Anterior cingulate cortex (tissue), 58 donors: ENCODE results near the gene MTAP.

ENCODE experiments used
- DNase-seq, 58 donors: peaks; one replicate each; lab custom pipeline; 2025; lab: John Stamatoyannopoulos, UW

The MTAP gene

DNA sequence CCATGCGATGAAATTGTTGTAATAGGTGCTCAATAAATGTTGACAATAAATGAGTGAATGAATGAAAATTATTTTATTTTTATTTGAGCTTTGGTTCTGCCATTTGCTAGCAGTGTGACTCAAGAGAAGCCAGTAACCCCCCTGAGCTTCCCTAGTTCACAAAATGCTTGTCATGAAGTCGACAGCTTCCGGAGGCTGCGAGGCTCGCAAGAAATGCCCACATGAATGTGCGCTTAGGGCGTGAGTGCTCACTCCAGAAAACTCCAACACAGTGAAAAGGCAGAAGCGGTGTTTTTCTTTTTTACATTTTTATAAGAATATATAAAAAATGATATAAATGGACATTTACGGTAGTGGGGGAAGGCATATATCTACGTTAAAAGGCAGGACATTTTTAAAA, 165.3 kb downstream of the MTAP start:
- no peak for DNase-seq

DNA sequence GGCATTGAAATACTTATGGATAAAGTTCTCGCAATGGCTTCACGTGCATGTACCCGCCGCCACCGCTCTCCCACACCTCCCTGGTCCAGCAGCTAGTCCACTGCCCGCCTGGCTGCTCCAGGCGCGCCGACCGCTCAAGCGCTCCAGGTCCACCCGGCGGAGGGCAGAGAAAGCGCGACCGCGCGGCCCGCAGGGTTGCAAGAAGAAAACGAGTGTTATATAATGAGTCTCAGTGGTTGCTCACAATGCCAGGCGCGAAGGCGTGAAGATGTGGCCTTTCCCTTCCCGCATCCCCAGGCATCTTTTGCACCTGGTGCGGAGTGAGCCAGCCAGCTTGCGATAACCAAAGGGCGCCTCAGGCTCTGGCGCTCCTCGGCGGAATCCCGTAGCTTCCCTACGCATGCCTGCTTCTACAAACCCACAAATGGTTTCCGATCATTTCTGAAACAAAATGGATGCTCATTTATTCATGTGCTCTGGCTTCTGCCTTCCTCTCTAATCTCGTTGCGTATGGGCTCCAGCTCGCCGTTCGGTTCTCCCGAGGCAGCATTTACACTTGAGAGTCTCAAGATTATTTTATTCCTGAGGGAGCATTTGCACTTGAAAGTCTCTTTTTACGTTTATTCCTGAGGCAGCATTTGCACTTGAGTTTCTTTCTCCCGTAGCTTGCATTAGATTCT, 166.0 kb downstream of the MTAP start:
- no peak for DNase-seq

DNA sequence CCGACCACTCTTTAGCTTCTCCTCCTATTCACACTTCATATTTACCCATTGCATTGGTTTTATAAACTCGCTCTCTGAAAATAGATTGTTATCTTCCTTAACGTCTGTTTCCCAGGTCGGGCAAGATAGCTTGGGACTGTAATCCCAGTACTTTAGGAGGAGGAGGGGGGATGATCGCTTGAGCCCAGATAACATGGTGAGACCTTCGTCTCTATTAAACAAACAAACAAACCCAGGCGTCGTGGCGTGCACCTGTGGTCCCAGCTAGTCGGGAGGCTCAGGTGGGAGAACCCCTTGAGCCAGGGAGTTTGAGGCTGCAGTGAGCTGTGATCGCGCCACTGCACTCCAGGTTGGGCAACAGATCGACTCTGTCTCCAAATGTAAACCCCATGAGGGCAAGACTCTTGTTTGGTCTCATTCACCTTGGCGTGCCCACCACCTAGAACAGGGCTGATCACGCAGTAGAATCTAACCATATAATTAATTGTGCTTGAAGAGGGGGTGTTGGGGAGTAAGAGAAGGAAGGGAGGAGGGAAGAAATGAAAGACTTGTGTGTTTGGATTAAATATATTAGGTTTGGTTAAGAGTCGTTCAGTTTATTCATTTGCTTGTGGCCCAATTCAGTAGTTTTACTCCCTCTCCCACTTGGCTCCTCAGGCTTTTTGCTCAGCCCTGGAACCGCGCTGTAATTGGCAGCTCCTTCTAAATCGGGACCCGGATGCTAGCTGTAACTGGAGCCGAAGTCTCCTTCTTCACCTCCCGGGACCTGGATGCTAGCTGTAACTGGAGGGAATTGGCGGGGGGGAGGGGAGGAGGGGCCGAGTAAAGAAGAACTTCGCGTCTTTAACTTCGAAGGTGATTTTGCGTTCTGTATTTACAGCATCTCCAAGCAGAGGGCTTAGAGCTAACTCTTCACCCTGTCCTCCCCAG, 166.8 kb downstream of the MTAP start:
- no peak for DNase-seq

DNA sequence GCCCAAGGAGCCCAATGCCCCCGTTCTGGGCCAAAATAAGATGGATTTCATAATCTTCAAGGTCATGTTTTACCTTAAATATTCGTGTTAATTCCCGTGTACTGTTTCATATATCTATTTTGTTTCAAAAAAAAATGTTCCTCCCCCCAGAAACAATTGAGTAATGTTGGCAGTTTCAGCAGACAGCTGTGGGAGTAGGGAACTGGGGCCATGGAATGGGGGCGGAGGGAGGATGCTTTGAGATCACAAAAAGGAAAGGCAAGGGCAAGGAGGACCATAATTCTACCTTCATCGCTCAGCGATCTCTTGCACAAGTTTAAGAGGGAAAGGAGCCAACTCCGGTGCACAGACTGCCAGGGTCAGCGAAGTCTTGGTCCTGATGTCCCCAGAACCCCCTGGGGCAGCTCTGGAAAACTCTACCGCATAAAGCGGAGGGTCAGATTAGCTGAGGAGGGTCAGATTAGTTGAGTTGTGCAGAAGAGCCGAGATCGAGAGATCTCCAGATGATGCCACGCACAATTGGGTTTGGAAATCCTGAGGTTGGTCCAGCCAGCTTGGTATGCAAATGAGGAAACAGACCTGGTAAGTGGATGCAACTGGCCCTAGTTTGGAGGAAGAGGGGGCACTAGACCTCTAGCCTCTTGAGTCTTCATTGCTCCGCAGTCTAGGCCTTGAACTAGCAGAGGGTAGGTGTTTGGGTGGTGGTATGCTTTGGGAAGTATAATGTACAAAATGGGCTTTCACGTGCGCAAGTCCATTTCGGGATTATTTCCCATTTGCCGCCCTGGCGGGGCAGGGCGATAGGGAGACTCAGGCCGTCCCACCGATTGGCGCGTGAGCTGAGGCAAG, 167.7 kb downstream of the MTAP start:
- DNase-seq: no peak

DNA sequence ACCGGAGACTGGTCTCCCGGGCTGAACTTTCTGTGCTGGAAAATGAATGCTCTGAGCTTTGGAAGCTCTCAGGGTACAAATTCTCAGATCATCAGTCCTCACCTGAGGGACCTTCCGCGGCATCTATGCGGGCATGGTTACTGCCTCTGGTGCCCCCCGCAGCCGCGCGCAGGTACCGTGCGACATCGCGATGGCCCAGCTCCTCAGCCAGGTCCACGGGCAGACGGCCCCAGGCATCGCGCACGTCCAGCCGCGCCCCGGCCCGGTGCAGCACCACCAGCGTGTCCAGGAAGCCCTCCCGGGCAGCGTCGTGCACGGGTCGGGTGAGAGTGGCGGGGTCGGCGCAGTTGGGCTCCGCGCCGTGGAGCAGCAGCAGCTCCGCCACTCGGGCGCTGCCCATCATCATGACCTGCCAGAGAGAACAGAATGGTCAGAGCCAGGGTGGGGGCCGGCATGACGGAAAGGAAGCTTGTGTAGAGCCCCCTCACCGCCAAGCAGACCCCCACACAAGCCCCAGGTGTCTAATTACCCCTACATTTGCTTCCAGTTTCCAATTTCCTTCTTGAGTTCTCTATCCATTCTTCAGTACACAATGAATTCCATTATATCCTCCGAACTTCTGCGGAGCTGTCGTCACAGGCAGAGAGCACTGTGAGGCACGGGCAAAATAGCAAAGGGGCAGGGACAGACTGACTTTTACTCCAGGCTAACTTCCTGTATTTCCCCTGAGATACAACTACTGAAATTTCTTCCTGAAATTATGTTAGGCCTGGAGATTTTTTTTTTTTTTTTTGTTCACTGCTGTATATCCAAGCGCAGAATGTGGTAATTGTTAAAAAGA, 168.6 kb downstream of the MTAP start:
- DNase-seq: no peak

DNA sequence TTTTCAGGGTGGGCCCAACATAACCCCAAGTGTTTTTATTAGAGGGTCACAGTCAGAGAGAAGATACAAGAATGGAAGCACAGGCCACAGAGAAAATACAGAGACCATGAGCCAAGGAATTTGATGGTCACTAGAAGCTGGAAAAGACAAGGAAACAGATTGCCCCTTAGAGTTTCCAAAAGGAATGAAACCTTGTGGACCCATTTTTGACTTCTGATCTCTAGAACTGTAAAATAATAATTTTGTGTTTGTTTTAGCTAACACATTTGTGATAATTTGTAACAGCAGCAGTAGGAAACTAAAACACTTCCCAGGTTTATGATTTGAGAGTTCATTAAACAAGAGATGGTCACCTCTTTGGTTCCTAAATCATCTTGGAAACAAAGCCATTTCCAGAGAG, 169.9 kb downstream of the MTAP start:
- no peak for DNase-seq

DNA sequence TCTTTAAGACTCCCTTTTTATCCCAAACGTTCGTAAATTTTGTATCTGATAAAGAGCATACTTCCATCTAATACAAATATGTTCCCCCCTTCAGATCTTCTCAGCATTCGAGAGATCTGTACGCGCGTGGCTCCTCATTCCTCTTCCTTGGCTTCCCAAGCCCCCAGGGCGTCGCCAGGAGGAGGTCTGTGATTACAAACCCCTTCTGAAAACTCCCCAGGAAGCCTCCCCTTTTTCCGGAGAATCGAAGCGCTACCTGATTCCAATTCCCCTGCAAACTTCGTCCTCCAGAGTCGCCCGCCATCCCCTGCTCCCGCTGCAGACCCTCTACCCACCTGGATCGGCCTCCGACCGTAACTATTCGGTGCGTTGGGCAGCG, 171.9 kb downstream of the MTAP start:
- DNase-seq: no peak

DNA sequence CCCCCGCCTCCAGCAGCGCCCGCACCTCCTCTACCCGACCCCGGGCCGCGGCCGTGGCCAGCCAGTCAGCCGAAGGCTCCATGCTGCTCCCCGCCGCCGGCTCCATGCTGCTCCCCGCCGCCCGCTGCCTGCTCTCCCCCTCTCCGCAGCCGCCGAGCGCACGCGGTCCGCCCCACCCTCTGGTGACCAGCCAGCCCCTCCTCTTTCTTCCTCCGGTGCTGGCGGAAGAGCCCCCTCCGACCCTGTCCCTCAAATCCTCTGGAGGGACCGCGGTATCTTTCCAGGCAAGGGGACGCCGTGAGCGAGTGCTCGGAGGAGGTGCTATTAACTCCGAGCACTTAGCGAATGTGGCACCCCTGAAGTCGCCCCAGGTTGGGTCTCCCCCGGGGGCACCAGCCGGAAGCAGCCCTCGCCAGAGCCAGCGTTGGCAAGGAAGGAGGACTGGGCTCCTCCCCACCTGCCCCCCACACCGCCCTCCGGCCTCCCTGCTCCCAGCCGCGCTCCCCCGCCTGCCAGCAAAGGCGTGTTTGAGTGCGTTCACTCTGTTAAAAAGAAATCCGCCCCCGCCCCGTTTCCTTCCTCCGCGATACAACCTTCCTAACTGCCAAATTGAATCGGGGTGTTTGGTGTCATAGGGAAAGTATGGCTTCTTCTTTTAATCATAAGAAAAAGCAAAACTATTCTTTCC, 172.4 kb downstream of the MTAP start:
- DNase-seq: no peak

DNA sequence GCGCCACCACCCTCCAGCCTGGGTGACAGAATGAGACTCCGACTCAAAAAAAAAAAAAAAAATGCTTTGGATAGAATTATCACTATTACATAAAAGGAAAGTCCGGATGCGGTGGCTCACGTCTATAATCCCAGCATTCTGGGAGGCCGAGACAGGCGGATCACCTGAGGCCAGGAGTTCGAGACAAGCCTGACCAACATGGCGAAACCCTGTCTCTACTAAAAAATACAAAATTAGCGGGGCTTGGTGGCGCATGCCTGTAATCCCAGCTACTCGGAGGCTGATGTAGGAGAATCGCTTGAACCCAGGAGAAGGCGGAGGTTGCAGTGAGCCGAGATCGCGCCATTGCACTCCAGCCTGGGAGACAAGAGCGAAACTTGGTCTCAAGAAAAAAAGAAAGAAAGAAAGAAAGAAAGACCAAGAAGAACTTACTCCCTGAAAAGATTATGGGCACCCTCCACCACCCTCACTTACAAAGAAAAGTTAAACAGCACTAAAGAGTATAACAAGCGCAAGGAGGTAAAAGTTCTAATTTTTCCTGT, 174.0 kb downstream of the MTAP start:
- DNase-seq: no peak

DNA sequence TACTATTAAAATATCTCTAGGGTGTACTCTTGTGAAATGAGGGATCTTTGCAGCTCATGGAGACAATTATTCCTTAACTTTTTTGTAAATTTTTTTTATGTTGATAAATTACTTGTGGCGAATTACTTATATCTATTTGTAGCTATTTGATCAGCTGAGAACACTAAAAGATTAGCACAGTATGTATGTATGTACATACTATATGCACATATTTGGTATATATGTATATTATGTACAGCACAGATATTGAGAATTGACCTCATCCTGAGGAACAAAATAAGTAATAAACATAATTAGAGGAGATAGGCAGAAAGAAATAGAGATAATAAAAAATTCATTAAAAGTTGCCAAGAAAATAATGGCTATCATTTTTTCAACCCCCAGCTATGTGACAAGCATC, 180.0 kb downstream of the MTAP start:
- no peak for DNase-seq

DNA sequence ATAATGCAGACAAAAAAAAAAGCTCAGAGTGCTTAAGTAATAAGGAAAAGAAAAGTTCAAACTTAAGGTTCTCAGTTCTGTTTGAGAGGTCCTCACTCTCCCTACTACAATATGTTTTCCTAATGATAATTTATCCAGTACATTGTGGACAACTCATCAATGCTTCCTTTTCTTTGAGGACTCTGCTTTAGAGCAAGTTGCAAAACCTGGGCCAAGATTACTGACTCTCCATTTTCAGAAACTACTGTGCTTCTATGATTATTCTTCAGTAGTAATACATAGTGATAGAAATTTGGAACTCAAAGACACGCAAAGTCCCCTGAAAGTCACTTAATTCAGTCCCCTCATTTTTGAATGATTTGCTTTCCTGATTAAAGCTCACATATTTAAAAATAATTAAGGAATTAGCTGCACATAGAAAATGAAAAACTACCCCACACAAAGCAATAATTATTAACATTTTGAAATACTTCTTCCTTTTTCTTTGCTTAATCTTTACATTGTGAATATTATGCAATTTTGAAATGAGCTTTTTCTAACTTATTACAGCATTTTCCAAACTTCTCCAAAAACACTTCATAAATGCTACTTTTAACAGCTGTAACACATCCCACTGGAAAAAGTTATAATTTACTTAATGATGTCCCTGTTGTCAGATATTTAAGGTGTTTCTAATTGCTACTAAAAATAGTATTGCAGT, 180.6 kb downstream of the MTAP start:
- DNase-seq: no peak

DNA sequence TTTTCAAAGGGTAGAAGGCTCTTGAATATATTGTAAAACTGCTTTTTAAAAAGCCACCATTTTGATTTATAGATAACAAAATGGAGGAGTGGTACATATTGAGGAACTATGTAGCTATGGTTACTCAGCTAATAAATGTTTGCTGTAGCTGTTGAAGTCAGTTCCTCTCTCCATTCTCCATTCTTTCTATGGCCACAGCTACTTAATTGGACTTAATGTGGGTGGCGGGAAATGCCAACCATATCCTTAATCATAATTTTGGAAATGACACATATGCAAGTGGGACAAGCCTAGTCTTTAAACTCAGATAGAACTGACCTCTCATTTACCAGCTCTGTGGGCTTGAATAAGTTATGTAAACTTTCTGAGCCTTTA, 181.1 kb downstream of the MTAP start:
- DNase-seq: no peak

DNA sequence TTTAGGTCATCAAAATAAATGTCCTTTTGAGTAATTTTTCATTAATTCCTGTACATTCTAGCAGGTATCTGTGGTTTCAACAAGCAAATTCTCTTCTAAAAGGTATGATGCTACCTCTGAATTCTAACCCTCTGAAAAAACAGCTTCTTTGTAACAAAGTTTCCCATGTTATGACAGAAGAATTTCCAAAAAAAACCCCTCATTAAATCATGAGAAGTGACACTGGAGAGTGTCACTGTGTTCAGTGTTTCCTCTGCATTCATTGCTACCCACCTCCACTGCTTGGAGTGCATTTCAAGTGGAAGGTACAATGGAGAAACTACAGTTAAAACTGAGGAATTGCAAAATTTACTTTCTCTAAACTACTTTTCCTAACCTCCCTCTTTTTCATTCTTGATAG, 181.7 kb downstream of the MTAP start:
- DNase-seq: no peak

DNA sequence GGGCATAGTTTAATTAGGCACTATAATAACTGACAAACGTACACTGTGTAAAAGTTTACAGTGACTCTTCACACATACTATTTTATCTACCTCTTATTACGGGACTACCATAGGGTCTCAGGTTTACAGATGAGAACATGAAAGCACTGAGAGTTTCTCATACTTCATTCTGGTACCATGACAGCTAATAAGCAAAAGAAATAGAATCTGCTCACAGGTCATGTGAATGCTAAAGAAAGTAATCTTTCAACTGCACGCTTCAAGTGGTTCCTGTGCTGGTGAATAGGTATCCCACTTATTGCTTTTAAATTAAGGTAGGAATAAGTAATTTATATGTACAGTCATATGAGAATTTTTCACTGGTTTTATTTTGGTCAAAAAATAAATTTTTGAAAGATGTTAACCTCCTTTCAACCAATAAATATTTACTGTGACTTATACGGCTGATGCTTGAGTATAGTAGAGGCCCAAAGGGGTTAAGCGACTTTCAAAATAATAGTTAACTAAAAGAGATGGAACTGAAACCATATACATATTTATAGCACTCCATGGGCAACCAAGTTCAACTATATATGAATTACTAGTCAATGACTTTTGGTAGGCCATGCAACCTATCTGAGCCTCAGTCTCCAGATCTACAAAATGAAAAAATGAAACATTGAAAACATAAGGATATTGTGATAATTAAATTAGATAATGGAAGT, 183.7 kb downstream of the MTAP start:
- DNase-seq: no peak
